OCI-LY1 (cell line): Measurements from ENCODE around the gene VWA8.

Source experiments
- CTCF ChIP-seq: fragments of 200-600 bp; sonication (generic), shearing (Covaris generic); IDR thresholded peaks from 2 replicates; pipeline ENCODE4 v1.5.1; 2017; ENCODE audit warnings: mild to moderate bottlenecking, antibody characterized with exemption, low read length, moderate library complexity, mixed read lengths
- EZH2 ChIP-seq: fragments of 200-600 bp; sonication (generic), shearing (Covaris generic); IDR thresholded peaks from 2 replicates; pipeline ENCODE4 v1.8.0; 2017; ENCODE audit warnings: borderline replicate concordance, mixed run types, mild to moderate bottlenecking, antibody characterized with exemption, low read length, moderate library complexity, mixed read lengths

GRCh38 chr13:41813426-41813825 is 147.5 kb downstream of the VWA8 start:
- TF ChIP-seq EZH2 = no peak
- TF ChIP-seq CTCF = no peak
